Stimulated activated CD8-positive, alpha-beta memory T cell treated with anti-CD3 and anti-CD28 coated beads, Interleukin-15, amount 100 ng/mL, for 1 hour (primary cell): ENCODE measurements around the gene CLUH.

Experiments
- DNase-seq: peaks from one replicate; pipeline ENCODE4 v3.0.0-alpha.2; 2020; ENCODE audit warnings: low read depth

CLUH gene

DNA sequence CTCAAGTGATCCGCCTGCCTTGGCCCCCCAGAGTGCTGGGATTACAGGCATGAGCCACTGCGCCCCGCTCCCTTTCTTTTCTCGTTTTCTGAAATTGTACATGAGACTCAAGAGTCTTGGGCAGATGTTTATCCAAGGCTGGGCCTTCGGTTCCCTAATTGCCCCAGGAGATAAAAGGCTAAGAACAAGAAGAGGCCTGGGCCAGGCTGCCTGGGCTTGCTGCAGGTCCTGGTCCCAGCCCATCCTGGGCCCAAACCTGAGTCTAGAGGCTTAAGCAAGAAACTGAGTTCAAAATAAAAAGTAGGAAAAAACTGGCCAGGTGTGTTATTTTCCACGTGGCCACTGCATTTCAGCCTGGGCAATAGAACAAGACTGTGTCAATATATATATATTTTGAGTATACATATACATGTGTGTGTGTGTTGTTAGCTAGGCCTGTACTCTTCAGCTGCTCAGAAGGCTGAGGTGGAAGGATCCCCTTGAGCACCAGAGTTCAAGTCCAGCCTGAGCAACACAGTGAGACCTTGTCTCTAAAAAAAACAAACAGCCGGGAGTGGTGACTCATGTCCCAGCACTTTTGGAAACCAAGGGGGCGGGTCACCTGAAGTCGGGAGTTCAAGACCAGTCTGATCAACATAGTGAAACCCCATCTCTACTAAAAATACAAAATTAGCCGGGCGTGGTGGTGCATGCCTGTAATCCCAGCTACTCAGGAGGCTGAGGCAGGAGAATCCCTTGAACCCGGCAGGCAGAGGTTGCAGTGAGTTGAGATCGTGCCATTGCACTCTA is 6.8 kb upstream of the CLUH start:
- DNase-seq, result no peak

DNA sequence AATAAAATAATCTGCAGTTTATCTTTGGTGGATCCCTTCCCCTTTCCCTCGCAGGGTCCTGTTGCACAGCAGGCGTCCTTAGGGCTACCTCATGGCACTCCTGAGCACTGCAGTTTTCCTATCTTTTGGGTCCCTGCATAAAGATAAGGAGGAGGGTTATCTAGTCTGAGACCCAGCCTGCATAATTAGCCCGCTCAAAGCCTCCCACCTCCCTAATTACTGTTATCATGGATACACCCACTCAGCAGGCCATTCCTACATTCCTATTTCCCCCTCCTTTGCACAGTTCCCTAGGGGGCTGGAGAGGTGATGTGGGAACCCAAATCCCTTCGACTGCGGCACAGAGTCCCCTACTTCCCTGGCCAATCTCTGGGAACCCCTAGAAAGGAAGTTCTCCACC is 5.1 kb upstream of the CLUH start:
- DNase-seq, result no peak

DNA sequence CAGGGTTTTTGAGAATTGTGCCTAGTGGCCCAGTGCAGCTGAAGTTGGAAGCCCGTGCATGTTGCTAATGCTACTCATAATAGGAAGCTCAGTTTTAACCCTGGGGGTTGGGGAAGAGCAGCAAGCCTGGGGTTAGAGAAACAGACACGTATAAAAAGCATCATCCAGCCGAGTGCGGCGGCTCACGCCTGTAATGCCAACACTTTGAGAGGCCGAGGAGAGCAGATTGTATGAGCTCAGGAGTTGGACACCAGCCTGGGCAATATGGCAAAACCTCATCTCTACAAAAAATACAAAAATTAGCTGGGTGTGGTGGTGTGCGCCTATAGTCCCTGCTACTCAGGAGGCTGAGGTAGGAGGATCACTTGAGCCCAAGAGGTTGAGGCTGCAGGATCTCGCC is 2.3 kb upstream of the CLUH start:
- no peak for DNase-seq

DNA sequence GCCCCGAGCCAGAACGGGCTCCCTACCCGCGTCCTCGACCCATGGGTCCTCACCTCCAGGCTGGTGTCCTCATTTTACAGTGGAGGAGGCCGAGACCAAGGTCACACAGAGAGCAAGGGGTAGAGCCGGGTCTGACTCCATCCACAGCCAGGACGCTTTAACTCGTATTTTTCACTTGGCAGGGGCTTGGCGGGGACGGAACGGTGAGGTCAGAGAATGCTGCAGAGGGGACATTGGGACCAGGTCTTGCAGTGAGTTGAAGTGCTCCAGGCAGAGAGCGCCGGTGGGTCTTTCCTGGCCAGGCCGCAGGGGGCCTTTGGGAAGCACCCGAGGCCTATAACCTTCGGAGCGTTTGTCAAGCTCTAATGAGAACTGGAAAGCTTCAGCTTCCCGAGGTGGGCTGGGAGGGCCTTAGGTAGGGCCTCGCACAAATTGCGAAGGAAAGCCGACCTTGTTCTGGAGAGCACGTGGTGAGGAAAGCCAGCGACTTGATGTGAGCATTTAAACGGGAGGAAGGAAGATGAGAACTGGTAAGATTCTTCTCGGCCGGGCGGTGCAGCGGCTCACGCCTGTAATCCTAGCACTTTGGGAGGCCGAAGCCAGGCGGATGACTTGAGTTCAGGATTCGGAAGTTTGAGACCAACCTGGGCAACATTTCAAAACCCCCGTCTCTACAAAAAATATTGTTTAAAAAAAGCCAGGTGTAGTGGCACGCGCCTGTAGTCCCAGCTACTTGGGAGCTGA is 908 bp upstream of the CLUH start:
- DNase-seq, result no peak

DNA sequence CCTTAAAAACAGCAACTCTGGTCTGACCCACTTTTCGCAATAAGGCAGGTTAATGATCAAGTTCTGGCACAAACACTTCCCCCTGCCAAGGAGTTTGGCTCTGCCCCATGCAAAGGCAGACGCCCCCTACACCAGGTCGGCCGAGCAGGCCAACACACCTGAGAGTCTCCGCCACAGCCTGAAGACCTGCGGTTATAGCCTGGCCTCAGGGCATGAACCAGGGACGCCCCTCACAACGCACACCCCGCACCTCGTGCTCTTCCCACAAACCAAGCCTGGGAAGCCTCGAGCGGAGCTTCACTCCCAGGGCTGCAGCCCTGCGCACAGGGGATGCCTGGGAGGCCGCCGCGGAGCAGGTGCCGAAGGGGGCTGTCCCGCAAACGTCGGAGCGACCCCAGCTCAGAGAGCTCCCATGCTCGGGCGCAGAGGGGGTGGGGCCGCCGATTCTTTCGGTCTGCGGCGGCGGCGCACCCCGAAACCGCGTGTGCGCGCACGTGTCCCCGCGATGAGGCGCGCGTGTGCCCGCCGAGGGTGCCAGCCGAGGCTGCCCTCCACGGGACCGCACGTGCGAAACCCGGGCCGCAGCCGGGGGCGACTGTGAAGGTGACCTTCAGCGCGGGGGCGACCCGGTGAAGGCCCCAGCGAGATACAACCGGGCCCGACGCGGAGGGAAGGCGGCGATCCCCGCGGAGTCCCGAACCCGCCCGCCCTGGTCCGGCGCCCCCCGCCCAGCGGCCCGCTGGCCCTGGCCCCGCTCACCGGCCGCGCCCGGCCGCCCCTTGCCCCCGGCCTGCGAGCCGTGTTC is 559 bp downstream of the CLUH start:
- no peak for DNase-seq

DNA sequence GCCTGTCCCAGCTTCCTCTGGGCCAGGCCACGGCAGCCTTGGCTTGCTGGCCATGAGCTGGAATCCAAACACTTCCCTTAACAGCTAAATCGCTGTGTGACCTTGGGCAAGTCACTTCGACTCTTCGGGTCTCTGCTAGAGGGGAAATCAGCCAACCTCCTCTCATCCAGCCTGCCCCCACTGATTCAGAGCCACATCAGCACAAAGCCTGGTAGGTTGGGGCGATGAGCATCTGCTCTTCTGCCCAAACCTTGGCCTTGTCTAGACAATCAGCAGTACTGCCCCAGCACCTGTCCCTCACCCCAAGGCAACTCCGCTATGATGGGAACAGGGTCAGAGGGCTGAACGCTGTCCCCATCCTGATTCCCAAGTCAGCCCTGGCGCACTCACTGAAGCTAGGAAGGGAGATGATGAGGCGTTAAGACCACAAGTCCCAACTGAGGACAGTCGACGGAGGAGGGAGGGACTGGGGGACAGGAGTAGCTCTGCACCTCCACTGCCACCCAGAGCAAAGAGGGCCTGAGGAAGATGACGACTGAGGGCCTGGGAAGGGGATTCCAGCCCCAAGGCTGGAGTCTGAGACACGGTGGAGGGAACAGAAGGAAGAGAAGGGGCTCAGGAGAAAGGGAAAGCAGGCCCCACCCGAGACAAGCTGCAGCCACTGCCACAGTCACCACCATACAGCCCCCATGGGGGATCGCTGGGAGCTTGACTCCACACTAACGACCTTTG is 1.3 kb downstream of the CLUH start:
- DNase-seq, result no peak

DNA sequence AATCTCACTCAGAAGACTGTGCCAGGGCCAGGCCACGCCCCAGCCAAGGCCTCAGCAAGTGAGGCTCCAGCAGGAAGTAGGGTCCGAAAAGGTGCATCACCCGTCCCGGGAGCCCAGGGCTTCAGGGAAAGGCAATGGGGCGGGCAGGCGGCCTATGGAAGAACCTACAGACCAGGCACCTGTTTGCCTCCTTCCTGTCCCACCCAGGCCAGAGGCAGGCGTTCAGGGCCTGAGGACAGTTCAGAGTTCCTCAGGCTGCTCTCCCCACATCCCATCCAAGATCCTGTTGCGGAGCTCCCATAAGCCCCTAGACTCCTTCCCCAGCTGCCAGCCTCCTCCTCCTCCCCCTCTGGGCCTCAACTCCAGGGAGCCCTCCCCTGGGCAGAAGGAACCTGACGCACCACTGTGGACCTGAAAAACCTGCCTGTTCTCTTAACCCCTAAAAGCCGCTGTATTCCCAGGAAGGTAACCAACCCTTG is 2.3 kb downstream of the CLUH start:
- DNase-seq, result no peak

DNA sequence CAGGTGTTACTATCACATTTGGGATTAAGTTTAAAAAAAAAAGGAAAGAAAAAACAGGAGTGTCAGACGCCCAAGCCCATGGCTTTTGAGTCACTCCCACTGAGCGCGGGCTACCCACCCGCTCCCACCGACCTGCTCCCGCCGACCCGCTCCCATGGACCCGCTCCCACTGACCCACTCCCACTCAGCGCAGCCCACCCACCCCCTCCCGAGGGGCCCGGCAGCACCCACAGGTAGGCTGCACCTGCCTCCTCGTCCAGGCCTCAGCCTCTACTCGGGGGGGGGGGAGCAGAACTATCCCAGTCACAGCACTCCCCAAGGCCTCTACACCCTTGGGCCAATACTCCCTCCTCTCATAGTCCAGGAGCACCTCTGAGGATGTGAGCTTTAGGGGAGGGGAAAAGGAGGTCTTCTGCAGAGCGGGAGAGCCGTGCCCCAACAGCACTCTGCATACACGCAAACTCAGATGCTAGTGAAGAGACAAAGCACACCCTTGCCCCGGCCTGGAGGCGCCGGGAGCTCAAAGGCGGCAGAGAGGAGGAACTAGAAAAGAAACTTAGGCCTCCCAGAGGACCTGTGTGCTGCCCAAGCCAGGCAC is 2.9 kb downstream of the CLUH start:
- DNase-seq, result no peak

DNA sequence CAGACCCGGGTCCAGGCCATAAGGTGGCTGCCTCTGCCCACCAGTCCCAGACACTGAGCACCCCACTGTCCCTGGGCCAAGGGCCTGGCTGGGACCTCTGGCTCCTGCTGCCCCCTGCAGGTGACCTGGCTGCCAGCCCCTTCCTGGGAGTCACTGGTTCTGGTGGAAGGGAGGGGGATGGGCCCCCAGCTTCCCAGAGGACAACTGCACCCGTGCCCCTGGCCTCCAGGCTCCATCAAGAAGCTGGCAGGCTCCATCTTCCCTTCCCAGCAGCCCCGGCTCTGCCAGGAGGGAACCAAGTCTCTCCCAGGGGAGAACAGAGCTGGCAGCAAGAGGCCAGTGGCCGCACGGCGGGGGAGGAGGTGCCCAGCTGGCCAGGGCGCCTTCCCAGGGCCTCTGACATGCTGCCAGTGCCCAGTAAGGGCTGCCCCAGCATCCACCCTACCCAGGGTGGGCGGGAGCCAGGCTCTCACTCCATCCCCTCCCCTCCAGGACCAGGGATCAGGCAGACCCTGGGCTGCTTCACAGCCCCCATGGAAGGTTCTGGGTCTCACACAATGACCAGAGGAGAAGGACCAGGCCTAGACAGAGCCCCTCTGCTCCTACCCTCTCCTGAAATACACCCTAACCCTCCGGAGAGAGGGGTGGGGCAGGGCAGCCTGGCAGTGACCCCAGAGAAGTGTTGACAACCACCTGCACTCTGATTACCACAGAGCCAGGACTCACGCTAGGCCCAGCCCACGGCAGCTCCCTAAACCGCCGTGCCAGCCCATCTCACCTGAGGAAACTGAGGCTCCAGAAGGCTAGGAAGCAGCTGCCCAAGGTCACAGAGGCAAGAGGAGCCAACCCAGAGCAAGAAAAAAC is 3.6 kb downstream of the CLUH start:
- no peak for DNase-seq

DNA sequence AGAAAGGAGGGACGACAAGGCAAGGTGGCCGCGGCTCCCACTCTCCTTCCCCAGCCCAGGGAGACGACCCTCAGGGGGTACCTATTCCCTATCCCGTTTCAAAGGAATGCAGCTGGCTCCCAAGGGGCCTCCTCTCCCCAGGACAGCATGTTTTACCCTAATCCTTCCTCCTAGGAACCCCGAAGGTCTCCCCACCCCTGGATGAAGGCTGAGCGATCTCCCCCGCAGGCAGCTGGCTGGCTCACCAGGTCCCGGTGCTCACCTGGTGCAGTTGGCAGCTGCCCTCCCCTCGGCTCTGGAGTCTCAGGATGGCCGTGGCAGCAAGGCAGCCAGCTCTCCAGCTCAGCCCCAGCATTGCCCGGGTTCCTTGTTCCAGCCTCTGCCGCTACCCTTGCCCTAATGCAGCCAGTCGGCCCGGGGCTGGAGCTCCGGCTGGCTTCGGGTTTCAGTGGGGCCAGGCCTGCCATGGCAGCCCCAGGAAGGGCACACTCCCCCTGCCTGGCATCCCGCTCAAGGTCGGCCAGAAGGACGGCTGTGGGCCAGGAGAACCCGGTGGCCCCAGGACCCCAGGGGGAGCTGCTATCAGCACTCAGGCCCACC is 4.6 kb downstream of the CLUH start:
- no peak for DNase-seq

DNA sequence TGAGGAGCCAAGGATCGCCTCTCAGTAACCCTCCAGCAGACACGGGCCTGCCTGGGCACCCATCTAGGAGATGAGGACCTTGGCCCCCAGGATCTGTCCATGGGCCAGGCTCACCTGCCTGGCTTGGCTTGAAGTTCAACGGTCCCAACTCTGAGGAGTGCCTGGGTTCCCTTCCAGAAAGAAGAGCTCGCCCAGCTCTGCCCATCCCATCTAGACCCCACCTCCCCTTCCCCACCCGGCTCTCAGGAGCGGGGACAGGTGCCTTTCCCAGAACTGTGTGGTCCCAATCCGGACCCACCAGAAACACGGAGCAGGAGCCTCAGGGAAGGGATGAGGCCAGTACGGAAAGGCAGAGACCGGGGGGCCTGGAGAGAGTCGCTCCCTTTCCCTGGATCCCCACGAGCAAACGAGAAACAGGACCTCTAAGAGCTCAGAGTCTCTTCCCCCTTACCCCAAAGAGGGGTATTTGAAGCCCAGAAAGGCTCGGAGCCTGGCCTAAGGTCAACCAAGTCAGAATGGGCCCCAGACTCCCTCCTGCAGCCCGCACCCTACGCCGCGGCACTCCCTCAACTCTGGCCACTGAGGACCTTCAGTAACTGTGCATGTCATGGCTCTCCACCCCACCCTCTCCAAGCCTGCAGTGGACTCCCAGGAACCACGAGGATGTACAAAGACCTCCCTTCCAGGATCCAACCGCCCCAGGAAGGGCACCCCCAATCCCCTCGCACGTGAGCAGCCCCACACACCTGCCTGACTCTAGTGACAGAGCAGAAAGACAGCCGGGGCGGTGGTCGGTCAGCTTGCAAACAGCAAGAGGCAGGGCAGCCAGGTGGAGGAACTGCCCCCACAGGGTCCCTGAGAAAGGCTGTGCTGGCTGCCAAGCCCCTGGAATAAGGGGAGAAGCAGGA is 5.4 kb downstream of the CLUH start:
- DNase-seq, result no peak

DNA sequence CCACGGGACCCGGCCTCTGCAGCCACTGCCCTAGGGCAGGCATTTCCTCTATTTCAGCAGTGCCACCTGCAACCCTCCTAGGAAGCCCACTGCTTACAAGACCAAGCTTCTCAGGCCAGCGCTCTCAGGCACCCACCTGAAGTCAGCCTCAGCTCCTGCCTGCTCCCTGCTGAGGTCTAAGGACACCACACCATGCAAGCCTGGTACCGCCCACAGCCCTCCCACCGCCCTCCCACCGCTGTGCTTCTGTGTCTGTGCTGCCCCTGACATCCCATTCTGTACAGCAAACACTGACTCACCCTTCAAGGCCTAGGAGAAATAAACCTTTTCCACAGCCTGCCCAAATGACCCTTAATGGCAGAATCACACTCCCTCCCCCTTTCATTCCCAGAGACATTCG is 6.3 kb downstream of the CLUH start:
- DNase-seq, result no peak

DNA sequence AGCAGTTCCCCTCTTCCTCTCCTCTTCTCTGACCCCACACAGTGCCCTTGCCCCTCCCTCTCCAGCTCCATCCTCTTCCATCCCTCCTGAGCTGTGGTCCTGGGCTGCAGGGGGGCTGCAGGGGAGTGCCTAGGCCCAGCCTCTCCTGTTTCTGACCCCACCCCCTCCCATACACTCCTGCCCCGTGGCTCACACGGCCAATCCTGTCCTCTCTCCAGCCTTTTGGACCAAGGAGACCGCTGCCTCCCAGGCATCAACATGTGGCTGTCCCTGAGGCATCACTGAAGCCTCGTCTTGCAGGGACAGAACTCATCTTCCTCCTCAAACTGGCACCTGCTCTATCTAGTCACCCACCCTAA is 6.7 kb downstream of the CLUH start:
- no peak for DNase-seq

DNA sequence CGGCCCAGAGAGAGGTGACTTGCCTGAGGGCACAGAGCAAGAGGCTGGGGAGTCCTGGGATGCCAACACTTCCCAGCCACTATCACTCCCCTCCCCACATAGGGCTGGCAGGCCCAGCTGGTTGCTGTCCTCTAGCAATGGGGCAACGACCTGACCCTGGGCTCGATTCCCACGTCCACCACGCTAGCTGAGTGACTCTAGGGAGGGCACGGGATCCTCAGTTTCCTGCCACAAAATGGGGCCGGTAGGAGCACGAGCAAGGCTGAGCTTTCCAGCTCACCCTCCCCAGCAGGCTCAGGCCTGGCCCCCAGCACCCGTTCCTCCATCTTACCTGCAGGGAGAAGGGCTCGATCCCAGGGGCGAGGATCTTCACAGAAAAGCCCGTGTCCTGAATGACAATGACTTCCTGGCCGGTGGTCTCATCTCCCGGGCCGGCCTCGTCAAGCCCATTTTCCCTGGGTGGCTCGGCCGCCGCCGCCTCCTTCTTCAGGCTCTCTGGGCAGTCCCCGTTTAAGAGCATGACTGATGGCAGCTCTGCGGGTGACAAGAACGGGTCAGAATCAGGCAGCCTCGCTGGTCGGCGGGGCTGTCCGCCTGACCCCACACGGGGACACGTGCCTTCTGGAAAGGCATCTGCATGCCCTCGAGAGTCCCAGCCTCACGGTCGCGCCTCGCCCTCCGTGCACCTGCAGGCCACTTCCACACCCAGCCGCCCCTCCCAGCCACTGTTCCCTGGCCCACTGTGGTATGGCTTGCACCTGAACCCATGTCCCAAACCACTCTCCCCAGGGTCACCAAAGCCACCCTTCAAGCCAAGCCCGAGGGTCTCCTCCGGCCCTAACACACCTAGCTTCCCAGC is 7.3 kb downstream of the CLUH start:
- no peak for DNase-seq

DNA sequence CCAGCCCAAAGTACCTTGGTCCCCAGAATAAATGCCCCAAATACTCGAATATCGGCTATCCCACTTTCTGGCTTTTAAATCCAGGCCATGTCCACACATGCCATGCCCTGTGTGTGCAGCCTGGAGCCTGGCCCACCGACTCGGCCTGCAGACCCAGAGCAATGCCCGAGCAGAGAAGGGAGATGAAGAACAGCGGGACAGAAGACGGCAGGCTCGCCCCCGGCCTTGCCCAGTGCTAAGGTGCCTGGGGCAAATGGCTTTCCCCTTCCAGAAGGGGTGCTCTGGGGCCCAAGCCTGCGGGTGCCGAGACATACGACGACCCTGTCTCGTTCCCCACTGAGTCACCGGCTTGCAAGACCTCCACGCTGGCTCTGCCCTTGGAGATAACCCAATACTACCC is 8.0 kb downstream of the CLUH start:
- DNase-seq, result no peak

DNA sequence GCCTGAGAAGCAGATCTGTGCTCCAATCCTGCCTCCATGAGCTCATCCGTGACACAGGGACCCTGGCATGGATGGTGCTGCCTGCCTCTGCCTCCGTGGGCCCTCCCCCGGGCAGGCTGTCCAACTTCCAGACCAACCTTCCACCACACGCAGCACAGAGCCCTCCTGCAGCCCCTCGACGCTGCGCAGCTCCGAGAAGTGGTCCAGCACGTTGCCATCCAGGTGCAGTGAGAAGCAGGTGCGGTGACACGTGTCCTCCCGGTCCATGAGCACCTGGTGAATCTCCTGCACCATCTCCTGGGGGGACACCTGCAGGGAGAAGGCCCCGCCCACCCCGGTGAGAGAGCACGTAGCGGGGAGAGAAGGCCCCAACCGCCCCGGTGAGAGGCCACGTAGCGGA is 8.4 kb downstream of the CLUH start:
- no peak for DNase-seq

DNA sequence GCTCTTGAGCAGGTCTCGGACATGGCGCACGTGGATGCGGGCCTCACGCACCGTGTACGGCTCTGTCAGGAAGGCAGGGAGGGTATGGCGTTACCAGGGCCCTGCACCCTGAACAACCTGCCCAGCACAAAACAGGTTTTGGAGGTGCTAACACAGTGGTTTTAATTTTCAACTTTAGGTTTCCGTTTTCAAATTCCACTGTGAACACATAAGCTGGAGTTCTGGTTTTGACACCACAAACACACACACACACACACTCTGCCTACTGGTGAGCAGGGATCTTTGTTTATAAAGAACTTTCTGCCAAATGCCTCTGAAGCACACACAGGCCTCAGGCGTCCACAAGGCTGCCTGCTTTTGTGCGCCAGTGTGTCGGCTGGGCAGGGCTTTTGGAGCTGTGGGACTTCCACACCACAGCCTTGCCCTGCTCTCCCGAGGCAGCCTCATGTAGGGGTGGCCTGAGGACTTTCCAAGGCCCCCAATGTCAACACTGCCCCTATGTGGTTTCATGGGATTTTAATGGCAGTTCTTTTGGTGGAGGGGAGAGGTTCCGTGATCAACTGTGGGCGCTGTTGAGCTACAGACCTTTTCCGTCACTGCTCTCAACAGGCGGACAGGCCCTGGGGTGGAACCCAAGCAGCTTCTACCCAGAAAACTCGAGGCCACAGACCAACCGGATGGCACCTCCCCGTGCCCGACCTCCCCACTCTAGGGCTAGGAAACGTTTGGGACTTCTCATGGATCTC is 9.4 kb downstream of the CLUH start:
- no peak for DNase-seq
